Psoas muscle (tissue), 8 donors: Measurements from ENCODE around the gene GNMT. TPM values are rescaled to one million over a fixed set of nuclear protein-coding genes. Genes with fewer than 3 reads are reported as not detected.

Experiments
- ATAC-seq, 4 donors: fragments of 200-7000 bp; cut with Tn5 transposase; one replicate each; pipeline ENCODE4 v1.9.1; 2020; ENCODE audit warnings: moderate library complexity in 3 of 4, mild to moderate bottlenecking in 2 of 4
- DNase-seq, 2 donors: peaks; one replicate each; pipeline ENCODE4 v3.0.0-alpha.2; 2020
- H3K27ac ChIP-seq: fragments of 200-600 bp; one replicate; pipeline ENCODE4 v1.8.0; 2022
- H3K27me3 ChIP-seq, 3 donors: fragments of 200-600 bp in 1 of 3; one replicate each; pipeline versions ENCODE4 v1.6.1 to v1.8.0; 2013 to 2022; ENCODE audit warnings: low read length in 2 of 3, mild to moderate bottlenecking in 2 of 3, moderate library complexity in 1 of 3; ENCODE audit not compliant: insufficient read depth in 3 of 3
- H3K36me3 ChIP-seq, 2 donors: fragments of 200-600 bp in 1 of 2; one replicate each; pipeline versions ENCODE4 v1.6.1 to v1.8.0; 2013 to 2022; ENCODE audit warnings: low read depth in 1 of 2, mild to moderate bottlenecking in 1 of 2, moderate library complexity in 1 of 2; ENCODE audit not compliant: insufficient read depth in 1 of 2
- H3K4me1 ChIP-seq: fragments of 200-600 bp; one replicate; pipeline ENCODE4 v1.8.0; 2022
- H3K4me3 ChIP-seq: fragments of 200-600 bp; one replicate; pipeline ENCODE4 v1.8.0; 2022; ENCODE audit warnings: mild to moderate bottlenecking
- H3K9me3 ChIP-seq: fragments of 200-600 bp; one replicate; pipeline ENCODE4 v1.8.0; 2022
- WGBS, 3 donors: extraction: QIAGEN DNeasy Blood & Tissue Kit; methylation state at CpG; one replicate each; pipeline versions ENCODE4 v1.1.6 to v1.1.7; 2013; 5-methylcytosine and 5-hydroxymethylcytosine counted together
- intact Hi-C, 2 donors: fragments of 100-400 bp; cut with DNase I; formaldehyde crosslinking; loops; one replicate each; pipeline versions ENCODE4 v1.11.0 to v1.14.2; 2022
- polyA plus RNA-seq, 3 donors: library from polyadenylated mRNA; stranded (reverse); fragments of 200-250 nt; gene quantifications; one replicate each; pipeline ENCODE4 v1.2.3, GENCODE V29; 2013
- total RNA-seq, 4 donors: library from RNA; stranded (reverse); fragmentation: NEBNext Ultra II Directional in 2 of 4; extraction: Animal tissue kit (Norgen Biotek cat#: 25700) in 2 of 4; gene quantifications; one replicate each; pipeline versions ENCODE4 v1.2.1 to v1.2.4, GENCODE V29; 2021 to 2023
- TF ChIP-seq, protein P1 (sequence below): fragments of 200-600 bp; IDR thresholded peaks from one replicate; pipeline ENCODE4 v1.8.0; 2022; ENCODE audit warnings: antibody characterized with exemption
- donor health status: healthy with polysubstance abuse.
- donor health status: DM: no; HTN: no; CAD: no; lungs with moderate emphysema.
- donor health status: Bipolar disorder and iron deficiency.
- donor health status: healthy.
- donor health status: DM: yes; HTN: yes; CAD: no.
- donor health status: DM: no; HTN: no; CAD: no.
- donor health status: DM: no; HTN: no; CAD: no.
- donor health status: DM: yes; HTN: yes; CAD: no.

Gene GNMT
- total and polyA plus RNA-seq, 7 donors = 0.09 to 0.74 (median 0.27) TPM; not detected in 1

DNA sequence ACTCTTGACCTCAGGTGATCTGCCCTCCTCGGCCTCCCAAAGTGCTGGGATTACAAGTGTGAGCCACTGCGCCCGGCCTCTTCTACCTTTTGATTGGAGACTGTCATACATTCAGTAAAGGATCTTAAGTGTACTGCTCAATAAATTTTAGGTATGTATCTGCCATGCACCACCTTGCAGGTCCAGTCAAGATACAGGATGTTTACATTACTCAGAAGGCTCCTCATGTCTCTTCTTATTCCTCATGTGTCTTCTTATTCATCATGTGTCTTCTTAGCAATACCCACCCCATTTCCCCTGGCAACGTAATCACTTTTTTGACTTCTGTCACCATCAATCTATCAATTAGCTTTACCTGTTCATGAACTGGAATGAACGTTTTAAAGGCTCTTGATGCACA is 45.3 kb downstream of the GNMT start:
- H3K27ac ChIP-seq = no peak overlapping the region
- 83 to 95% (median 88%) methylated on average over 5 of the region's 5 CpGs for WGBS, 3 donors
- H3K36me3 ChIP-seq = peaks cover 2 to 53% of the 10 kb centered on the region in 2 donors
- no peak for ATAC-seq
- no peak for DNase-seq
- no peak overlapping the region for H3K4me3 ChIP-seq
- intact Hi-C loops = no loop called here
- H3K9me3 ChIP-seq = no peaks in the 10 kb centered on the region
- no peaks in the 10 kb centered on the region for H3K27me3 ChIP-seq
- no peaks in the 10 kb centered on the region for H3K4me1 ChIP-seq
- TF ChIP-seq, protein P1, sequence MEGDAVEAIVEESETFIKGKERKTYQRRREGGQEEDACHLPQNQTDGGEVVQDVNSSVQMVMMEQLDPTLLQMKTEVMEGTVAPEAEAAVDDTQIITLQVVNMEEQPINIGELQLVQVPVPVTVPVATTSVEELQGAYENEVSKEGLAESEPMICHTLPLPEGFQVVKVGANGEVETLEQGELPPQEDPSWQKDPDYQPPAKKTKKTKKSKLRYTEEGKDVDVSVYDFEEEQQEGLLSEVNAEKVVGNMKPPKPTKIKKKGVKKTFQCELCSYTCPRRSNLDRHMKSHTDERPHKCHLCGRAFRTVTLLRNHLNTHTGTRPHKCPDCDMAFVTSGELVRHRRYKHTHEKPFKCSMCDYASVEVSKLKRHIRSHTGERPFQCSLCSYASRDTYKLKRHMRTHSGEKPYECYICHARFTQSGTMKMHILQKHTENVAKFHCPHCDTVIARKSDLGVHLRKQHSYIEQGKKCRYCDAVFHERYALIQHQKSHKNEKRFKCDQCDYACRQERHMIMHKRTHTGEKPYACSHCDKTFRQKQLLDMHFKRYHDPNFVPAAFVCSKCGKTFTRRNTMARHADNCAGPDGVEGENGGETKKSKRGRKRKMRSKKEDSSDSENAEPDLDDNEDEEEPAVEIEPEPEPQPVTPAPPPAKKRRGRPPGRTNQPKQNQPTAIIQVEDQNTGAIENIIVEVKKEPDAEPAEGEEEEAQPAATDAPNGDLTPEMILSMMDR = no peak

DNA sequence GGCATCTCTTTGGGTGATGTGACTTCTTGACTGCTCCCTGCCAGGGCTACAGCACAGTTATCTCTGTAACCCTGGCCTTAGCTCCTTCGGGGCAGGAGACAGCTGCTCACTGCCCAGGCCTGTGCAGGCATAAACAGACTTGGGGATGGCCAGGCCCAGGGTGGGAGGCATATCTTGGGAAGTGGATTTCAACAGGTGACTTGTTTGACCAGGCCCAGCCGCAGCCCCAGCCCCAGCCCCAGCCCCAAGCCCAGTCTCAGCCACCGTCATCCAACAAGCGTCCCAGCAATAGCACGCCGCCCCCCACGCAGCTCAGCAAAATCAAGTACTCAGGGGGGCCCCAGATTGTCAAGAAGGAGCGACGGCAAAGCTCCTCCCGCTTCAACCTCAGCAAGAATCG is 45.7 kb downstream of the GNMT start:
- intact Hi-C loops = no loop called here

DNA sequence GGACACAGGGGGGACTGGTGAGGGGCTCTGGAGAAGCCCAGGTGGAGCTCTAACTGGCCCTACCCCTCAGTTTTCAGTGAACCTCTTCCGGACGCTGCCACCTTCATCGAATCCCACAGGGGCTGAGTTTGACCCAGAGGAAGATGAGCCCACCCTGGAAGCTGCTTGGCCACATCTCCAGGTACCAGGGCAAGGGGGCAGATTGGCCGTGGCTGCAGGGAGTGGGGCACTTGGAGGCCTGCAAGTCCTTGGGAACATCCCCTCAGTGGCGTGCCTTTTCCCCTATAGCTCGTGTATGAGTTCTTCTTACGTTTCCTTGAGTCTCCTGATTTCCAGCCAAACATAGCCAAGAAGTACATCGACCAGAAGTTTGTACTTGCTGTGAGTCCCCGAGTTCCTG is 46.6 kb downstream of the GNMT start:
- Histone ChIP-seq H3K27me3 (no peaks in the 10 kb centered on the region), H3K27ac (no peak overlapping the region), H3K4me1 (no peaks in the 10 kb centered on the region), H3K4me3 (no peak overlapping the region), H3K36me3 (peaks cover 6 to 66% of the 10 kb centered on the region in 2 donors), H3K9me3 (no peaks in the 10 kb centered on the region)
- DNase-seq (no peak), ATAC-seq (no peak)
- WGBS, 3 donors = 89 to 91% (median 91%) methylated on average over 9 of the region's 9 CpGs
- intact Hi-C loops = no loop called here
- TF ChIP-seq, protein P1 = no peak

More for the DNA sequence above, 45.7 kb downstream of the GNMT start:
- ATAC-seq = no peak
- no peak for DNase-seq
- Histone ChIP-seq H3K9me3 (no peaks in the 10 kb centered on the region), H3K27ac (no peak overlapping the region), H3K27me3 (no peaks in the 10 kb centered on the region), H3K36me3 (peaks cover 4 to 57% of the 10 kb centered on the region in 2 donors), H3K4me1 (no peaks in the 10 kb centered on the region), H3K4me3 (no peak overlapping the region)
- TF ChIP-seq, protein P1 = no peak
- 92 to 93% (median 93%) methylated on average over 11 of the region's 11 CpGs for WGBS, 3 donors

DNA sequence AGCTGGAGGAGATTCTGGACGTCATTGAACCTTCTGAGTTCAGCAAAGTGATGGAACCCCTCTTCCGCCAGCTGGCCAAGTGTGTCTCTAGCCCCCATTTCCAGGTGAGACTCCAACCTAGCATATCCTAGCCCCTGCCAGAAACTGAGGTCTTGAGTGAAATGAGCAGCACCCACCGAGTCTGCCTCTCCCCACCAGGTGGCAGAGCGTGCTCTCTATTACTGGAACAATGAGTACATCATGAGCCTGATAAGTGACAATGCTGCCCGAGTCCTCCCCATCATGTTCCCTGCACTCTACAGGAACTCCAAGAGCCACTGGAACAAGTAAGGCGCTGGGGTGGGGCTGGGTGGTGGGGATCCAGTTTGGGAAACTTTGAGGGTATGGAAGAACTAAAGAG is 48.6 kb downstream of the GNMT start:
- Histone ChIP-seq H3K4me1 (peaks cover 8% of the 10 kb centered on the region), H3K36me3 (peaks cover 6 to 70% of the 10 kb centered on the region in 2 donors), H3K4me3 (no peak overlapping the region), H3K27me3 (no peaks in the 10 kb centered on the region), H3K27ac (no peak overlapping the region), H3K9me3 (no peaks in the 10 kb centered on the region)
- DNase-seq (peak; percentile 31 to 68), ATAC-seq (peak in 2 of 4 donors; percentile 38 to 41)
- TF ChIP-seq, protein P1 = peak; percentile 47
- intact Hi-C loops = loop anchor here (1.0 to 2.0 kb wide), 3 partner anchors 20 to 134 kb away; no protein-coding TSS in a partner anchor
- WGBS, 3 donors = 60 to 67% (median 61%) methylated on average over 6 of the region's 6 CpGs

DNA sequence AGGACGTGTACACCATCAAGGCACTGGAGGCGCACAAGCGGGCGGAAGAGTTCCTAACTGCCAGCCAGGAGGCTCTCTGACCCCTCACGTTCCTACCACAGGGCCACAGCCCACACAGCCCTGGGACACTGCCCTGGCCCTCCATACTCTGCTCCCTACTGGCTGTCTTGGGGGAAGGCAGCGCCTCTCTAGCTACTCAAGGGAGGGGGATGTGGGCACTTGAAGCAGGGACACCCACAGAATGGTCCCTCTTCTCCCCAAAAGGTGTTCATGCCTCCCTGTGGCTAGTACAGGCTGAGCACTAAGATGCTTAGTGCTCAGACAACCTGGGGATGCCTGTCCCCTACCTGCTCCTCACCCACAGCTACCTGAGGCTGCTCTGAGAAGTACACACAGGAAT is 50.7 kb downstream of the GNMT start:
- 66 to 77% (median 77%) methylated on average over 6 of the region's 6 CpGs for WGBS, 3 donors
- H3K27me3 ChIP-seq = no peaks in the 10 kb centered on the region
- DNase-seq = no peak
- H3K36me3 ChIP-seq = peaks cover 6 to 63% of the 10 kb centered on the region in 2 donors
- H3K9me3 ChIP-seq = no peaks in the 10 kb centered on the region
- intact Hi-C loops = no loop called here
- no peak overlapping the region for H3K27ac ChIP-seq
- no peak overlapping the region for H3K4me3 ChIP-seq
- TF ChIP-seq, protein P1 = no peak
- no peak for ATAC-seq
- peaks cover 26% of the 10 kb centered on the region for H3K4me1 ChIP-seq
